RPMI7951 (cell line): ENCODE data around the gene CCDC146. TPM values are rescaled to one million over a fixed set of nuclear protein-coding genes. Genes with fewer than 3 reads are reported as not detected.
"Not testable (repeated sequence)": the region's sequence is repeated elsewhere in the genome, so short reads cannot be mapped to it uniquely, and the experiment has no call there.

Experiments
- DNase-seq: peaks from one replicate; pipeline ENCODE4 v3.0.0-alpha.2; 2012; ENCODE audit warnings: low read depth
- total RNA-seq: library from RNA; depleted of rRNA; stranded (reverse); fragments of >200 nt; shearing (Covaris generic); gene quantifications from 2 replicates; pipeline ENCODE4 v1.2.3, GENCODE V29; 2014; rRNA removed

CCDC146 gene, protein sequence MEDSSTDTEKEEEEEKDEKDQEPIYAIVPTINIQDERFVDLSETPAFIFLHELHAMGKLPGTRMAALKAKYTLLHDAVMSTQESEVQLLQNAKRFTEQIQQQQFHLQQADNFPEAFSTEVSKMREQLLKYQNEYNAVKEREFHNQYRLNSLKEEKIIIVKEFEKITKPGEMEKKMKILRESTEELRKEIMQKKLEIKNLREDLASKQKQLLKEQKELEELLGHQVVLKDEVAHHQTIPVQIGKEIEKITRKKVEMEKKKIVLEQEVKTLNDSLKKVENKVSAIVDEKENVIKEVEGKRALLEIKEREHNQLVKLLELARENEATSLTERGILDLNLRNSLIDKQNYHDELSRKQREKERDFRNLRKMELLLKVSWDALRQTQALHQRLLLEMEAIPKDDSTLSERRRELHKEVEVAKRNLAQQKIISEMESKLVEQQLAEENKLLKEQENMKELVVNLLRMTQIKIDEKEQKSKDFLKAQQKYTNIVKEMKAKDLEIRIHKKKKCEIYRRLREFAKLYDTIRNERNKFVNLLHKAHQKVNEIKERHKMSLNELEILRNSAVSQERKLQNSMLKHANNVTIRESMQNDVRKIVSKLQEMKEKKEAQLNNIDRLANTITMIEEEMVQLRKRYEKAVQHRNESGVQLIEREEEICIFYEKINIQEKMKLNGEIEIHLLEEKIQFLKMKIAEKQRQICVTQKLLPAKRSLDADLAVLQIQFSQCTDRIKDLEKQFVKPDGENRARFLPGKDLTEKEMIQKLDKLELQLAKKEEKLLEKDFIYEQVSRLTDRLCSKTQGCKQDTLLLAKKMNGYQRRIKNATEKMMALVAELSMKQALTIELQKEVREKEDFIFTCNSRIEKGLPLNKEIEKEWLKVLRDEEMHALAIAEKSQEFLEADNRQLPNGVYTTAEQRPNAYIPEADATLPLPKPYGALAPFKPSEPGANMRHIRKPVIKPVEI
- total RNA-seq, result 0.68 and 0.72 TPM in 2 replicates

GRCh38 chr7:77121860-77122681 lies at the start of gene CCDC146:
Gene CCDC146 (plus strand): TSS chr7:77122615. CDS start chr7:77167669, 45,054 bp downstream.
- peak; percentile 99 for DNase-seq

DNA sequence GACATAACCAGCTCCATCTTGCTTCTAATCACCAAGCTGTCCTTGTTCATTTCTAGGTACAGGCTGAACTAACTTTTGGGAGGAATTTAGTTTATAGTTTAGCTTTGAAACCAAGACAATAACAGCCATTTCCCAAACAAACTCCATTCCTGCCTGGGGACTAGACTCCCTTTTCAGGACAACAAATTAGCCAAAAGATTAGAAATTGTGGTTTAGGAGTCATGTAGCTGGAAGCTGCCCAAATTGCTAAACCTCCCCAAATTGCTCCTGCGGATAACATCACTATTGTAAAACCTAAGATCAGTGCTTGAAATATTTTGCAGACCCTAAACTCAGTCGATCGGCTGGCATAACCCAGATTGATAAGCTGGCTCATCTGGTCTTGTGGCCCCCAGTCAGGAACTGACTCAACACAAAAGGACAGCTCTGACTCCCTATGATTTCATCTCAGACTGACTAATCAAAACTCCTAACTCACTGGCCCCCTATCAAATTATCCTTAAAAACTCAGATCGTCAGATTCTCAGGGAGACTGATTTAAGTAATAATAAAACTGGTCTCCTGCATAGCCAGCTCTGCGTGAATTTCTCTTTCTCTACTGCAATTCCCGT lies 47.5 kb upstream of the CCDC146 start:
- peak; percentile 53 for DNase-seq

- DNase-seq, result not testable (repeated sequence)
Observed at GRCh38 chr7:77077060-77077459, 45.4 kb upstream of the CCDC146 start.

DNA sequence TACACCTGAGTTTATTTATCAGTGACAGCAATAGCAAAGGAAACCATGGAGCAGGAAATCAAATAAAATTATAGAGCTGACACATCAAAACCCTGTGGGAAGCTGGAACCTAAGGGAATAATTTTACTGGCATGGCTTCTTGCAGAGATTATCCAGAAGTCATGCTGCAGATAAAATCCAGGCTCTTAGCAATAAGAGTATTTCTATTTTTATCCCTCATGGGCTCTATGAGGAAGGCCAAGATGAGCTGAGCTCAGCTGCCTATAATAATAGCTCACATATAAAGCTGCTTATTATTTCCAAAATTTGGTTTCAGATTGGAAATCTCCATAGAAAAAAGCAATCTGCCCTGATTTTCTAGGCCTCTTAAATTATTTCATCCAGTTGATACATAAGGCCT lies 43.3 kb upstream of the CCDC146 start:
- DNase-seq, result not testable (repeated sequence)

DNA sequence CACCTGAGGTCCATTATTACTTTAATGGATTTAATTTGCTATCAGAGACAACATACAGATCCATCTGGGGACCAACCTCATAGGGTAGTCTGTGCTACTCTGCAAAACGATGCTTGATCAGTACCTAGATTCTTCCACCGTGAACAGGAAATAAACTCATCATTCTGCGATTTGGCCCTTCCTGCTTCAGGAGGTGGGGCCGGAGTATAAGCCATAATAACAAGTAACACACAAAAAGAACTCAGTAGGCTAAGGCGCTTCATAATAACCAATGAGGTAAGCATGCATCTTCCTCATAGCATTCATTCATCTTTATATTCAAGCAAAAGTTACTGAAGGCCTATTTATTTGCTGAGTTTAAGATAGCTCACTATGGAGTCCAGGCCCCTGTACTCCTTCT lies 42.8 kb upstream of the CCDC146 start:
- DNase-seq, result not testable (repeated sequence)

DNA sequence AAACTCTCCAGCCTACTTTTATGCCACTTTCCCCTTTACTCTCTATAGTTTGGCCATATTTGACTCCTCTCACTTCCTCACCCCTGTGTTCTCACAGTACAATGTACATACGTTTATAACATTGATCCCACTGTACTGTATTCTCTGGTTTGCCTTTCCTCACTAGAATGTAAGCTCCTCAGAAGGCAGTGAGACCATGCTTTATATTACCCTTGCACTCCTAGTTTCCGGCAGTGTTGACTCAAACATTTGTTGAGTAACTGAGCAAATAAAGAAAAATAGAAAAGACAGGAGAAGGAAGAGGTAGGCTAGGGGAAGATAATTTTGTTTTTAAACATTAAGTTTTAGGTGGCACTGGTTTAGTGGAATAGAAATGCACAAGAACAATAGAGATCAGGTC lies 42.2 kb upstream of the CCDC146 start:
- not testable (repeated sequence) for DNase-seq

GRCh38 chr7:77082192-77082591 lies 40.2 kb upstream of the CCDC146 start:
- not testable (repeated sequence) for DNase-seq

DNA sequence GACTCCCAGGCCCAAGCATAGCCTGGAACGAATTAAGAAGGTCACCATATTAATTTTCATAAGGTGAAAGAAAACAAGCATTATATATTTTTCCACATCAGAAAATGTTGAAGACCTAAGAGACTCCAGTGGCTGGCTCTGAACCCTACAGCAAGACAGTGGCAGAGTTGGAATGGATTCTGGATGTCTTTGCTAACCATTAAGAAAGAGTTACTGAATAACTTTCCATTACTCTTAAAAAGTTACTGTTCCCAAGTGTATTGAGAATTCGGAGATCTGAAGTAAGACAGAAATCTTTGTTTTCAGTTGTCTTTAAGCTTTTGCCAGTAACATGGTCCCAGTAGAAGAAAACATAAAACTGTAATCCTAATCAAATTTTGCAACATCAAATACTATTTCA lies 30.1 kb upstream of the CCDC146 start:
- not testable (repeated sequence) for DNase-seq

DNA sequence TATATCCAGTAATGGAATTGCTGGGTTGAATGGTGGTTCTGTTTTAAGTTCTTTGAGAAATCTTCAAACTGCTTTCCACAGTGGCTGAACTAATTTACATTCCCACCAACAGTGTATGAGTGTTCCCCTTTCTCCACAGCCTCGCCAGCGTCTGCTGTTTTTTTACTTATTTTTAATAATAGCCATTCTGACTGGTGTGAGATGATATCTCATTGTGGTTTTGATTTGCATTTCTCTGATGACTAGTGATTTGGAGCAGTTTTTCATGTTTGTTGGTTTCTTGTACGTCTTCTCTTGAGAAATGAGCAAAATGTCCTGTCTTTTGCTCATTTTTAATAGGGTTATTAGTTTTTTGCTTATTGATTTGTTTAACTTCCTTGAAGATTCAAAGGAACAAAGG lies 21.9 kb upstream of the CCDC146 start:
- DNase-seq, result not testable (repeated sequence)

DNA sequence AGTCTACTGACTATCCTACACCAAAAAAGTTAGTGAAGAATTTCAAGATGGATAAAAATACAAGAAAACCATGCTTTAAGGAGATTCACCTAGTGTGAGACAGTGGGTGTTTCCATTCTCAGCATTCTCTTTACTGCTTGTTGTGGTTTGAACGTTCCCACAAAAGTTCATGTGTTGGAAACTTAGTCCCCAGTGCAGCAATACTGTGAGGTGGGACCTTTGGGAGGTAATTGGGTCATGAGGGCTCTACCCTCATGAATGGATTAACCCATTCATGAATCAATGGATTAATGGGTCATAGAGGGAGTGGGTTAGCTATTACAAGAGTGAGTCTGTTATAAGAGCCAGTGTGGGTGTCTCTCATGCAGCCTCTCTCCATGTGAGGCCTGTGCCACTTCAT lies 21.2 kb upstream of the CCDC146 start:
- not testable (repeated sequence) for DNase-seq

DNA sequence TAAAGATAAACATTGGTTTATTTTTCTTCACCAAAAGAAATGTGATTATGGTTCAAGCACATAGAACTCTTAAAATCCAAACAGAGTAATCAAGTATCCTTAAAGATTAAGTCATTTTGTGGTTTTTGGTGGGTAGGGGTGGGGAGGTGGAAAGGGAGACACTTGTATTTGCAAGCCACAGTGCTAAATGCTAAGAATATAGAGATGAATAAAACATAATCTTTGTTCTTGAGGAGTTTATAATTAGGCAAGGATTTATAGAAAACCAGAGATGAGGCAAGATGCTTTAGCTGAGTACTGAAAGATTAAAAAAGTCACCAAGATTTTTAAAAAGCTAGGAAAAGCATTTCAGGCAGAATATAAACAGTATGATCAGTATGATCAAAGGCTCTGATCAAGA lies 19.7 kb upstream of the CCDC146 start:
- DNase-seq, result not testable (repeated sequence)

GRCh38 chr7:77105904-77106303 lies 16.5 kb upstream of the CCDC146 start:
- peak; percentile 3 for DNase-seq

GRCh38 chr7:77107659-77108058 lies 14.8 kb upstream of the CCDC146 start:
- DNase-seq, result not testable (repeated sequence)

DNA sequence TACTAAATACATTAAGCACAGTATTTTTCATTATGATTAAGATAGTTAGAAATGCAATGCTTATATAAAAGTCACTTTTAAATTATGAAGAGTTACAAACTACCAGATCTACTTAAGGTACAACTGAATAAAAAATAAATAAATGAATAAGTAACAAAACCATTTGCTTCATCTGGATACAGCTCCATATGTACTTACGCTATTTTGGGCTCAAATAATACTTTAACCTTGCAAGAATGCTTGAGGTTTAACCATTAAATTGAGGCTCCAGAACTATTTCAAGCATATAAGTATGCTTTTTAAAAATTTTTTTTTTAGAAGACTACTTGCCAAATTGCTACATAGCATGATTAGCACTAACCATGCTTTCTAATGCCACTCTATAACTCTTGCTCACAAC lies 14.1 kb upstream of the CCDC146 start:
- not testable (repeated sequence) for DNase-seq

DNA sequence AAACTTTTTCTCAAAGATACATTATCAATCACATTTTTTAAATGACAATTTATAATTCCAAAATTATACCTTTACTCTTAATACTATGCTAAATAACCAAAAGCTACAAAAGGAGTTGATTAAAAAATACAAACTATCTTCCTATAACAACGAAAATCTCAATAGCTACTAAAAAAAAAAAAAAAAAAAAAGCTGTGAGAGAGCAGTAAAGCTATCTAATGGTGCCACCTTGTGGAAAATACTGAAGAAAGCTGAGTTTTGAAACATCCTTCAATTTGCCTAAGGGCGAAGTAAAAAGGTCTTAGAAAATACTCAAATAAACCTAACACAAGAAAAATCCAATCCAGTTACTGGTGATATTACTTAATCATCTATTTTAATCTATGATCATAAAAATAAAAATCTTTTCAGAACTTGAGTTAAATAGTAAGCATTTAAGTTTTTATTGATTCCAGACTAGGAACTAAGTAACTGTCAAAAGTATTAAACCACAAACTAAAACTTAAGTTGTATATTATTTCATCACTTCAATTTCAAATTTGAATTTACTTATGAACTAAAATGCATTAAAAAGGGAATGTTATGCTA lies 9.6 kb upstream of the CCDC146 start:
- peak; percentile 15 for DNase-seq

DNA sequence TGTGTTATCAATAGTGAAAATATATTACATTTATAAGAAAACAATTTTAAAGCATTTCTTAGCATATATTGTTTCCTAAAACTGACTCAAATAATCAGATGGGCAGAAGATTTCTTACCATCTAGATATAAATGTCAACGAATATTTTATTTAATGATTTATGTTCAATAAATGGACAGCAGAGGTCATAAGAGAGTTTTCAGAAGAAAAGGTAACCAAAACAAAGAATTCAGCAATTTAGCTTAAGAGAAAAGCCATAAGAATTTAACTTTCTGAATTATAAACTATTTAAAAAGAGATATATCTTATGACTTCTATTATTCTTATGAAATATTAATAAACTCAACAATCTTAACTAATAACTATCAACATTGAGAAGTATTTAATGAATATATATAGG lies 3.1 kb downstream of the CCDC146 start:
- DNase-seq, result peak; percentile 3

DNA sequence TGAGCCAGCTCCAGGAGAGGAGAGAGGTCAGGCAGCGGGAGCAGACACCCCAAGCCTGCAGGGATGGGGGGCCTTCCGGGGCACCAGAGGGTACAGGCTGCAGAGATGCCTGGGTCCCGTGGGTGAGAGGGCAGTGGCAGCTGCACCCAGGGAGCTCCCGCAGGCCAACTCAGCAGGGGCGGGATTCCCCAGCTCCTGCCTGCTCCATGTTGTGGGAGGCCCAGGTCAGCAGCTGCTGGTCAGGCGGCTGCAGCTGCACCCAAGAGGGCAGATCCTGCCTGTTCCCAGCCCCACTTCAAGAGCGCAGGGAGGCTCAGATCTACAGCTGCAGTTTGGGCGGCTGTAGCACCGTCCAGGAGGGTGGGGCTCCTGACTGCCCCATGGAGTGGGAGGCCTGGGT lies 4.6 kb downstream of the CCDC146 start:
- peak; percentile 59 for DNase-seq

- peak; percentile 23 for DNase-seq
Observed at GRCh38 chr7:77128582-77129410, 6.4 kb downstream of the CCDC146 start.

DNA sequence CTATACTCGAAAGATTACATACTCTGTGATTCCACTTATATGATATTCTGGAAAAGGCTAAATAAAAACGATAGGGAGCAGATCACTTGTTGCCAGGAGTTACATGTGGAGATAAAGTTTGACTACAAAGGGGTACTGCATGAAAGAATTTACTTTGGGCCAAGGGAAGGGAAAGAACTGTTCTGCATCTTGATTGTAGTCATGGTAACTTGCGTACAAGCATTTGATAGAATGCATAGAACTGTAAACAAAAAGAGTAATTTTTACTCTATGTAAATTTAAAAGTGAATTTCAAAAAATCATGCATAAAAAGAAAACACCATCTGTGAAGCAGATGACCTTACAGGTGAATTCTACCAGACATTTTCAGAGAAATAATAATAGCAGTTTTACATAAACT lies 9.4 kb downstream of the CCDC146 start:
- not testable (repeated sequence) for DNase-seq

DNA sequence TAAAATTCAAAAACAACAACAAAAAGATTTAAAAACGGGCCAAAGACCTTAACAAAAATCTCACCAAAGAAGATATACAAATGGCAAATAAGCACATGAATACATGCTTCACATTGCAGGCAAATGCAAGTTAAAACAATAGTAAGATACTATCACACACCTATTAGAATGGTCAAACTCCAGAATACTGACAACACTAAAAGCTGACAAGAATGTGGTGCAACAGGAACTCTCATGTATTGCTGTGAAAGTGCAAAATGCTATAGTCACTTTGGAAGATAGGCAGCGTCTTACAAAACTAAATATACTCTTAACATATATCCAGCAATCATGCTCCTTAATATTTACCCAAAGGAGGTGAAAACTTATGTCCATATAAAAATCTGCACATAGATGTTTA lies 16.3 kb downstream of the CCDC146 start:
- DNase-seq, result not testable (repeated sequence)
